HFF-Myc (cell line): Measurements from ENCODE around the gene PCNP.

Experiments used
- DNase-seq: peaks from one replicate; pipeline ENCODE4 v3.0.0-alpha.2; 2011; ENCODE audit warnings: low read depth; ENCODE audit errors: extremely low read depth
- H3K4me3 ChIP-seq: replicated peaks from 2 replicates; pipeline ENCODE4 v1.5.1; 2011; ENCODE audit warnings: low read depth, mild to moderate bottlenecking, control low read depth, low read length
- CTCF ChIP-seq: IDR thresholded peaks from 2 replicates; pipeline ENCODE4 v1.5.1; 2012; ENCODE audit warnings: mild to moderate bottlenecking, low read depth, low read length, control low read depth; ENCODE audit errors: missing control alignments

The PCNP gene

GRCh38 chr3:101571028-101571895 lies 2.7 kb upstream of the PCNP start:
- DNase-seq, result no peak
- H3K4me3 ChIP-seq, result no peak overlapping the region
- no peak for TF ChIP-seq CTCF

- peak; percentile 24 for DNase-seq
- peak overlapping the region; percentile 84 for H3K4me3 ChIP-seq
- no peak for TF ChIP-seq CTCF
Observed at GRCh38 chr3:101574388-101575112, 570 bp downstream of the PCNP start.

- no peak for DNase-seq
- TF ChIP-seq CTCF, result no peak
- H3K4me3 ChIP-seq, result 0 out of 2 replicates have a peak overlapping the region, but pooled peaks have one; percentile 9
Observed at GRCh38 chr3:101577286-101577685, 3.3 kb downstream of the PCNP start.

- H3K4me3 ChIP-seq, result no peak overlapping the region
- no peak for TF ChIP-seq CTCF
- no peak for DNase-seq
Observed at GRCh38 chr3:101588616-101589015, 14.6 kb downstream of the PCNP start.

GRCh38 chr3:101591071-101591470 lies 17.1 kb downstream of the PCNP start:
- no peak for TF ChIP-seq CTCF

DNA sequence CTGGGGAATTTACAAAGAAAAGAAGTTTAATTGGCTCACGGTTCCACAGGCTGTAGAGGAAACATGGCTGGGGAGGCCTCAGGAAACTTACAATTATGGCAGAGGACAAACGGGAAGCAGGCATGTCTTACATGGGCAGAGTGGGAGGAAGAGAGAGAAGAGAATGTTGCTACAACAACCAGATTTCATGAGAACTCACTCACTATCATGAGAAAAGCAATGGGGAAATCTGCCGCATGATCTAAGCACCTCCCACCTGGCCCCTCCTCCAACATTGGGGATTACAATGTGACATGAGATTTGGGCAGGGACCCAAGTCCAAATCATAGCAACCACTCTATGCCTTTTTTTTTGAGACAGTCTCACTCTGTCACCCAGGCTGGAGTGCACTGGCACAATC lies 28.8 kb downstream of the PCNP start:
- DNase-seq, result no peak
- H3K4me3 ChIP-seq, result no peak overlapping the region
- no peak for TF ChIP-seq CTCF

More at GRCh38 chr3:101591071-101591470, 17.1 kb downstream of the PCNP start:
- no peak overlapping the region for H3K4me3 ChIP-seq
- no peak for DNase-seq
